Measurements from ENCODE around the gene ERCC2.

DNA sequence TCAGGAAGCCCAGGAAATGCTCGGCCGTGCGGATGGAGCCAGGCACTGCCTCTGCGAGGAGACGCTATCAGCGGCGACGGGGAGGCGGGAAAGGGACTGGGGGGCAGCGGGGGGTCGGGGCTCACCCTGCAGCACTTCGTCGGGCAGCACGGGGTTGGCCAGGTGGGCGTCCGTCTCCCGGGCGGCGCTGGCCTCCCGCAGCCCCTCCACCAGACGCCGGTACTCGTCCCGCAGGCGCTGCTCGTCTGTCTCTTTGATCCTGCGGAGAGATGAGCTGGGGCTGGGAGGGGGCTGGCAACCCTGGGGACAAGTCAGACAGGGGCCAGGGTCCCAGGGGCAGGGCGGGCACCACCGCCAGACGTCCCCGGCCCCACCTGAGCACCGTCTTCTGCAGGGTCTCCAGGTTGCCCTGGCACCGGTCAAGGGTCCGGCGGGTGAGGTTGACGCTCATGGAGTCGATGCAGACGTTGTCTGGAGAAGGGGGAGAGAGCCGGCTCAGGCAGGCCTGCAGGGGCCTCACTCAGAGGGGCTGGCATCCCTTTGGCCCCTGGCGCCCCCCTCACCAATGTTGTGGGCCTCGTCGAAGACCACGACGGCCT, 6.4 kb downstream of the ERCC2 start:
- TF ChIP-seq, protein P1, sequence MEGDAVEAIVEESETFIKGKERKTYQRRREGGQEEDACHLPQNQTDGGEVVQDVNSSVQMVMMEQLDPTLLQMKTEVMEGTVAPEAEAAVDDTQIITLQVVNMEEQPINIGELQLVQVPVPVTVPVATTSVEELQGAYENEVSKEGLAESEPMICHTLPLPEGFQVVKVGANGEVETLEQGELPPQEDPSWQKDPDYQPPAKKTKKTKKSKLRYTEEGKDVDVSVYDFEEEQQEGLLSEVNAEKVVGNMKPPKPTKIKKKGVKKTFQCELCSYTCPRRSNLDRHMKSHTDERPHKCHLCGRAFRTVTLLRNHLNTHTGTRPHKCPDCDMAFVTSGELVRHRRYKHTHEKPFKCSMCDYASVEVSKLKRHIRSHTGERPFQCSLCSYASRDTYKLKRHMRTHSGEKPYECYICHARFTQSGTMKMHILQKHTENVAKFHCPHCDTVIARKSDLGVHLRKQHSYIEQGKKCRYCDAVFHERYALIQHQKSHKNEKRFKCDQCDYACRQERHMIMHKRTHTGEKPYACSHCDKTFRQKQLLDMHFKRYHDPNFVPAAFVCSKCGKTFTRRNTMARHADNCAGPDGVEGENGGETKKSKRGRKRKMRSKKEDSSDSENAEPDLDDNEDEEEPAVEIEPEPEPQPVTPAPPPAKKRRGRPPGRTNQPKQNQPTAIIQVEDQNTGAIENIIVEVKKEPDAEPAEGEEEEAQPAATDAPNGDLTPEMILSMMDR (conservative IDR thresholded peaks at IDR 0.05; ENCODE audit: low read depth in 2 of 2) = no peak
- TF ChIP-seq POLR2AphosphoS5 (IDR thresholded peaks at IDR 0.05; ENCODE audit: low read depth) (no peak), EZH2phosphoT487 (IDR thresholded peaks at IDR 0.05; ENCODE audit: unreplicated experiment) (no peak), EZH2 (IDR thresholded peaks at IDR 0.05; ENCODE audit: low read depth, unreplicated experiment) (no peak), CREB1 (CRISPR knock-in tag; IDR thresholded peaks at IDR 0.05; ENCODE audit: low read depth) (no peak), REST (IDR thresholded peaks at IDR 0.05; ENCODE audit: unreplicated experiment) (no peak), JUNB (IDR thresholded peaks at IDR 0.05; ENCODE audit: unreplicated experiment) (no peak), ZNF114 (CRISPR knock-in tag; IDR thresholded peaks at IDR 0.05) (no peak)

Data from GM23338 (cell line).